C4-2B (cell line): ENCODE data around the gene TRPC4AP.

ENCODE experiments used
- ZFX ChIP-seq: fragments of 450-650 bp; IDR thresholded peaks from 2 replicates; pipeline ENCODE4 v1.6.1; 2017
- TF ChIP-seq, protein P1 (sequence below): fragments of 450-650 bp; conservative IDR thresholded peaks from 2 replicates; pipeline ENCODE4 v1.5.1; 2017; ENCODE audit warnings: mild to moderate bottlenecking

DNA sequence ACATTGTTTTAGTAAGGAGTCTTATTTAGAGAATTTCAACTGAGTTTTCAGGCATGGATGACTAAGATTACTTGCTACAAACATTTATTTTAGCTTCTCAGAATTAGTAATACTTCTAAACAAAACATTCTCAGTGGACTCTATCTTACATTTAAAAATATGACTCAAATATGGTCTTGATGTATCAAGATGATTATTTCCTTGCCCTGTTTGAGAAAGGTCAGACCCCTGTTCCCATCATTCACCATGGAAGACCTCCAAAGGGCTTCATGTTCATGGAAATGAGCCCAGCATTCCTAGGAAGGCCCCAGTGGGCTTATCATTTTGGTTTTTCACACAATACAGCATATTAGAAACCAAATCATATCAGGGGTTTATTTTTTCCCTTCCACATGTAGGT lies 24.6 kb upstream of the TRPC4AP start:
- TF ChIP-seq, protein P1, sequence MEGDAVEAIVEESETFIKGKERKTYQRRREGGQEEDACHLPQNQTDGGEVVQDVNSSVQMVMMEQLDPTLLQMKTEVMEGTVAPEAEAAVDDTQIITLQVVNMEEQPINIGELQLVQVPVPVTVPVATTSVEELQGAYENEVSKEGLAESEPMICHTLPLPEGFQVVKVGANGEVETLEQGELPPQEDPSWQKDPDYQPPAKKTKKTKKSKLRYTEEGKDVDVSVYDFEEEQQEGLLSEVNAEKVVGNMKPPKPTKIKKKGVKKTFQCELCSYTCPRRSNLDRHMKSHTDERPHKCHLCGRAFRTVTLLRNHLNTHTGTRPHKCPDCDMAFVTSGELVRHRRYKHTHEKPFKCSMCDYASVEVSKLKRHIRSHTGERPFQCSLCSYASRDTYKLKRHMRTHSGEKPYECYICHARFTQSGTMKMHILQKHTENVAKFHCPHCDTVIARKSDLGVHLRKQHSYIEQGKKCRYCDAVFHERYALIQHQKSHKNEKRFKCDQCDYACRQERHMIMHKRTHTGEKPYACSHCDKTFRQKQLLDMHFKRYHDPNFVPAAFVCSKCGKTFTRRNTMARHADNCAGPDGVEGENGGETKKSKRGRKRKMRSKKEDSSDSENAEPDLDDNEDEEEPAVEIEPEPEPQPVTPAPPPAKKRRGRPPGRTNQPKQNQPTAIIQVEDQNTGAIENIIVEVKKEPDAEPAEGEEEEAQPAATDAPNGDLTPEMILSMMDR: no peak
- no peak for TF ChIP-seq ZFX
